A549 (cell line): ENCODE results near the gene CELSR1.

Experiments used
- CTCF ChIP-seq: fragments of >200 bp; sonication (Bioruptor Twin); formaldehyde crosslinking; IDR thresholded peaks from 3 replicates; pipeline ENCODE4 v1.5.1; 2016
- POLR2AphosphoS2 ChIP-seq: conservative IDR thresholded peaks from 2 replicates; pipeline ENCODE4 v1.6.1; 2012; ENCODE audit warnings: low read length, improper control_type of control experiment, inconsistent platforms
- ZC3H11A ChIP-seq: fragments of 450-650 bp; IDR thresholded peaks from 2 replicates; pipeline ENCODE4 v1.6.1; 2014; ENCODE audit warnings: antibody characterized with exemption, mild to moderate bottlenecking

- no peak for TF ChIP-seq POLR2AphosphoS2
- TF ChIP-seq ZC3H11A: no peak
- TF ChIP-seq CTCF: no peak
Observed at GRCh38 chr22:46520880-46521279, 16.5 kb downstream of the CELSR1 start.
